Measurements from ENCODE around the gene STK11IP.

Gene STK11IP

GRCh38 chr2:219598308-219599078 is 836 bp downstream of the STK11IP start:
- Histone ChIP-seq H3K27me3 (replicated peaks; ENCODE audit: control insufficient read depth, insufficient read depth, low read length) (no peaks in the 10 kb centered on the region), H3K36me3 (ENCODE audit: control insufficient read depth, insufficient read depth, low read length, severe bottlenecking) (peaks cover 18% of the 10 kb centered on the region), H3K9me3 (ENCODE audit: control insufficient read depth, low read length) (no peaks in the 10 kb centered on the region), H3K4me3 (ENCODE audit: low read length) (peak overlapping the region; percentile 86), H3K9ac (ENCODE audit: low read length) (peak overlapping the region; percentile 98), H3K4me1 (ENCODE audit: control insufficient read depth, insufficient read depth, low read length) (peaks cover 38% of the 10 kb centered on the region)
- DNase-seq (ENCODE audit: low read depth), result peak; percentile 24

GRCh38 chr2:219603771-219604170 is 6.1 kb downstream of the STK11IP start:
- H3K9me3 ChIP-seq (ENCODE audit: control insufficient read depth, low read length), result no peaks in the 10 kb centered on the region
- no peak for DNase-seq (ENCODE audit: low read depth)
- no peaks in the 10 kb centered on the region for H3K27me3 ChIP-seq (replicated peaks; ENCODE audit: control insufficient read depth, insufficient read depth, low read length)
- H3K4me3 ChIP-seq (ENCODE audit: low read length), result no peak overlapping the region
- H3K9ac ChIP-seq (ENCODE audit: low read length), result no peak overlapping the region
- H3K36me3 ChIP-seq (ENCODE audit: control insufficient read depth, insufficient read depth, low read length, severe bottlenecking), result peaks cover 57% of the 10 kb centered on the region
- peaks cover 20% of the 10 kb centered on the region for H3K4me1 ChIP-seq (ENCODE audit: control insufficient read depth, insufficient read depth, low read length)

- no peak for DNase-seq (ENCODE audit: low read depth)
- no peak overlapping the region for H3K9ac ChIP-seq (ENCODE audit: low read length)
- peaks cover 17% of the 10 kb centered on the region for H3K4me1 ChIP-seq (ENCODE audit: control insufficient read depth, insufficient read depth, low read length)
- H3K27me3 ChIP-seq (replicated peaks; ENCODE audit: control insufficient read depth, insufficient read depth, low read length), result no peaks in the 10 kb centered on the region
- H3K36me3 ChIP-seq (ENCODE audit: control insufficient read depth, insufficient read depth, low read length, severe bottlenecking), result peaks cover 61% of the 10 kb centered on the region
- H3K9me3 ChIP-seq (ENCODE audit: control insufficient read depth, low read length), result no peaks in the 10 kb centered on the region
- no peak overlapping the region for H3K4me3 ChIP-seq (ENCODE audit: low read length)
These were observed 7.9 kb downstream of the STK11IP start for GRCh38 chr2:219605607-219605954.

GRCh38 chr2:219607931-219608330 is 10.3 kb downstream of the STK11IP start:
- Histone ChIP-seq H3K9ac (ENCODE audit: low read length) (no peak overlapping the region), H3K4me3 (ENCODE audit: low read length) (no peak overlapping the region), H3K4me1 (ENCODE audit: control insufficient read depth, insufficient read depth, low read length) (peaks cover 17% of the 10 kb centered on the region), H3K36me3 (ENCODE audit: control insufficient read depth, insufficient read depth, low read length, severe bottlenecking) (peaks cover 53% of the 10 kb centered on the region), H3K27me3 (replicated peaks; ENCODE audit: control insufficient read depth, insufficient read depth, low read length) (no peaks in the 10 kb centered on the region), H3K9me3 (ENCODE audit: control insufficient read depth, low read length) (no peaks in the 10 kb centered on the region)
- no peak for DNase-seq (ENCODE audit: low read depth)

GRCh38 chr2:219608399-219608964 is 10.8 kb downstream of the STK11IP start:
- H3K4me3 ChIP-seq (ENCODE audit: low read length), result no peak overlapping the region
- no peaks in the 10 kb centered on the region for H3K9me3 ChIP-seq (ENCODE audit: control insufficient read depth, low read length)
- no peak for DNase-seq (ENCODE audit: low read depth)
- peaks cover 53% of the 10 kb centered on the region for H3K36me3 ChIP-seq (ENCODE audit: control insufficient read depth, insufficient read depth, low read length, severe bottlenecking)
- no peaks in the 10 kb centered on the region for H3K27me3 ChIP-seq (replicated peaks; ENCODE audit: control insufficient read depth, insufficient read depth, low read length)
- peaks cover 17% of the 10 kb centered on the region for H3K4me1 ChIP-seq (ENCODE audit: control insufficient read depth, insufficient read depth, low read length)
- H3K9ac ChIP-seq (ENCODE audit: low read length), result no peak overlapping the region

GRCh38 chr2:219609149-219609750 is 11.6 kb downstream of the STK11IP start:
- H3K4me1 ChIP-seq (ENCODE audit: control insufficient read depth, insufficient read depth, low read length), result peaks cover 17% of the 10 kb centered on the region
- peak overlapping the region; percentile 27 for H3K9ac ChIP-seq (ENCODE audit: low read length)
- no peak overlapping the region for H3K4me3 ChIP-seq (ENCODE audit: low read length)
- H3K36me3 ChIP-seq (ENCODE audit: control insufficient read depth, insufficient read depth, low read length, severe bottlenecking), result peaks cover 52% of the 10 kb centered on the region
- DNase-seq (ENCODE audit: low read depth), result no peak
- no peaks in the 10 kb centered on the region for H3K27me3 ChIP-seq (replicated peaks; ENCODE audit: control insufficient read depth, insufficient read depth, low read length)
- H3K9me3 ChIP-seq (ENCODE audit: control insufficient read depth, low read length), result no peaks in the 10 kb centered on the region

GRCh38 chr2:219611306-219611705 is 13.6 kb downstream of the STK11IP start:
- DNase-seq (ENCODE audit: low read depth), result no peak
- Histone ChIP-seq H3K36me3 (ENCODE audit: control insufficient read depth, insufficient read depth, low read length, severe bottlenecking) (peaks cover 62% of the 10 kb centered on the region), H3K9me3 (ENCODE audit: control insufficient read depth, low read length) (no peaks in the 10 kb centered on the region), H3K4me1 (ENCODE audit: control insufficient read depth, insufficient read depth, low read length) (peaks cover 4% of the 10 kb centered on the region), H3K9ac (ENCODE audit: low read length) (no peak overlapping the region), H3K4me3 (ENCODE audit: low read length) (no peak overlapping the region), H3K27me3 (replicated peaks; ENCODE audit: control insufficient read depth, insufficient read depth, low read length) (no peaks in the 10 kb centered on the region)

- no peak overlapping the region for H3K4me3 ChIP-seq (ENCODE audit: low read length)
- H3K9me3 ChIP-seq (ENCODE audit: control insufficient read depth, low read length), result no peaks in the 10 kb centered on the region
- no peak overlapping the region for H3K9ac ChIP-seq (ENCODE audit: low read length)
- H3K4me1 ChIP-seq (ENCODE audit: control insufficient read depth, insufficient read depth, low read length), result peaks cover 4% of the 10 kb centered on the region
- DNase-seq (ENCODE audit: low read depth), result no peak
- peaks cover 58% of the 10 kb centered on the region for H3K36me3 ChIP-seq (ENCODE audit: control insufficient read depth, insufficient read depth, low read length, severe bottlenecking)
- no peaks in the 10 kb centered on the region for H3K27me3 ChIP-seq (replicated peaks; ENCODE audit: control insufficient read depth, insufficient read depth, low read length)
These were observed 14.4 kb downstream of the STK11IP start for GRCh38 chr2:219611866-219612576.

- Histone ChIP-seq H3K36me3 (ENCODE audit: control insufficient read depth, insufficient read depth, low read length, severe bottlenecking) (peaks cover 51% of the 10 kb centered on the region), H3K9ac (ENCODE audit: low read length) (no peak overlapping the region), H3K4me3 (ENCODE audit: low read length) (no peak overlapping the region), H3K4me1 (ENCODE audit: control insufficient read depth, insufficient read depth, low read length) (peaks cover 4% of the 10 kb centered on the region), H3K9me3 (ENCODE audit: control insufficient read depth, low read length) (no peaks in the 10 kb centered on the region), H3K27me3 (replicated peaks; ENCODE audit: control insufficient read depth, insufficient read depth, low read length) (no peaks in the 10 kb centered on the region)
- DNase-seq (ENCODE audit: low read depth), result no peak
These were observed 15.1 kb downstream of the STK11IP start for GRCh38 chr2:219612577-219613286.

- Histone ChIP-seq H3K9me3 (ENCODE audit: control insufficient read depth, low read length) (no peaks in the 10 kb centered on the region), H3K9ac (ENCODE audit: low read length) (no peak overlapping the region), H3K4me1 (ENCODE audit: control insufficient read depth, insufficient read depth, low read length) (peaks cover 4% of the 10 kb centered on the region), H3K36me3 (ENCODE audit: control insufficient read depth, insufficient read depth, low read length, severe bottlenecking) (peaks cover 45% of the 10 kb centered on the region), H3K4me3 (ENCODE audit: low read length) (no peak overlapping the region), H3K27me3 (replicated peaks; ENCODE audit: control insufficient read depth, insufficient read depth, low read length) (no peaks in the 10 kb centered on the region)
- DNase-seq (ENCODE audit: low read depth), result no peak
These were observed 15.9 kb downstream of the STK11IP start for GRCh38 chr2:219613461-219614070.
